CD4-positive, alpha-beta T cell (primary cell): ENCODE results near the gene RAD50. TPM values are rescaled to one million over a fixed set of nuclear protein-coding genes. Genes with fewer than 3 reads are reported as not detected.

Source experiments
- ATAC-seq: fragments of 200-7000 bp; cut with Tn5 transposase; one replicate; pipeline ENCODE4 v1.10.0; 2022; ENCODE audit warnings: mild to moderate bottlenecking; ENCODE audit not compliant: poor library complexity
- CTCF ChIA-PET: fragments of 350-600 bp; sonication (Branson Sonifier 250); formaldehyde crosslinking; loops from one replicate; lab custom pipeline; 2021; ENCODE audit warnings: antibody characterized with exemption, inconsistent platforms; lab: Charles Lee
- POLR2A ChIA-PET: fragments of 350-600 bp; sonication (Branson Sonifier 250); formaldehyde crosslinking; loops from one replicate; lab custom pipeline; 2021; ENCODE audit warnings: antibody characterized with exemption, inconsistent platforms; lab: Charles Lee
- DNase-seq, 14 experiments: peaks; one replicate each; pipeline ENCODE4 v3.0.0-alpha.2; 2013 to 2020; ENCODE audit warnings: mixed read lengths in 2 of 14
- H3K27ac ChIP-seq, 2 donors: one replicate each; pipeline versions ENCODE4 v1.5.1 to v1.7.0; 2013; ENCODE audit warnings: low read length in 2 of 2, low read depth in 1 of 2, mild to moderate bottlenecking in 1 of 2
- H3K27me3 ChIP-seq, 2 experiments: 1 replicate in 1 of 2; 2 replicates in 1 of 2; pipeline versions ENCODE4 v1.6.1 to v1.7.0; 2013; ENCODE audit warnings: low read length in 2 of 2, control low read depth in 1 of 2, mild to moderate bottlenecking in 1 of 2, moderate library complexity in 1 of 2; ENCODE audit not compliant: insufficient read depth in 2 of 2, control insufficient read depth in 1 of 2
- H3K36me3 ChIP-seq: one replicate; pipeline ENCODE4 v1.6.1; 2013; ENCODE audit warnings: low read length, control low read depth; ENCODE audit not compliant: insufficient read depth
- H3K4me1 ChIP-seq: one replicate; pipeline ENCODE4 v1.6.1; 2013; ENCODE audit warnings: low read length, control low read depth; ENCODE audit not compliant: insufficient read depth
- H3K4me3 ChIP-seq: one replicate; pipeline ENCODE4 v1.5.1; 2013; ENCODE audit warnings: mild to moderate bottlenecking, low read length, moderate library complexity
- H3K9me3 ChIP-seq, 2 experiments: 1 replicate in 1 of 2; 2 replicates in 1 of 2; pipeline versions ENCODE4 v1.6.1 to v1.7.0; 2013; ENCODE audit warnings: low read length in 2 of 2, mild to moderate bottlenecking in 2 of 2, control low read depth in 1 of 2, moderate library complexity in 1 of 2; ENCODE audit not compliant: control insufficient read depth in 1 of 2, insufficient read depth in 1 of 2
- H3K27ac Mint-ChIP-seq: one replicate; pipeline ENCODE4 v1.8.0; 2020; ENCODE audit warnings: mixed read lengths
- H3K27me3 Mint-ChIP-seq: one replicate; pipeline ENCODE4 v1.8.0; 2021; ENCODE audit warnings: mixed read lengths
- H3K36me3 Mint-ChIP-seq: one replicate; pipeline ENCODE4 v1.8.0; 2021; ENCODE audit warnings: low read depth, mixed read lengths
- H3K4me1 Mint-ChIP-seq: one replicate; pipeline ENCODE4 v1.8.0; 2021; ENCODE audit warnings: low read depth, mixed read lengths
- H3K4me3 Mint-ChIP-seq: one replicate; pipeline ENCODE4 v1.8.0; 2020; ENCODE audit warnings: mild to moderate bottlenecking, mixed read lengths
- H3K9me3 Mint-ChIP-seq: one replicate; pipeline ENCODE4 v1.8.0; 2020; ENCODE audit warnings: mixed read lengths
- intact Hi-C, 2 experiments: fragments of 100-400 bp; cut with DNase I in 1 of 2; cut with micrococcal nuclease in 1 of 2; formaldehyde crosslinking; loops; one replicate each; pipeline versions ENCODE4 v1.15.1 to v1.9.0; 2023 to 2025; cut with DNase I, micrococcal nuclease
- total RNA-seq, 174 experiments: library from RNA in 2 of 174; stranded (reverse) in 2 of 174; gene quantifications; one replicate each; pipeline ENCODE4 v1.2.3 and lab custom pipeline; 2021 to 2026
- TF ChIP-seq, protein P1 (sequence below): fragments of 200-600 bp; IDR thresholded peaks from one replicate; pipeline ENCODE4 v1.8.0; 2022; ENCODE audit warnings: antibody characterized with exemption, mild to moderate bottlenecking

RAD50 gene
- total RNA-seq, 2 experiments from 2014 or later: 12.7 to 13.4 TPM

- Mint-ChIP-seq H3K27ac (no peak overlapping the region), H3K36me3 (no peaks in the 10 kb centered on the region), H3K4me1 (no peaks in the 10 kb centered on the region), H3K9me3 (no peaks in the 10 kb centered on the region), H3K27me3 (no peaks in the 10 kb centered on the region), H3K4me3 (no peak overlapping the region)
- TF ChIP-seq, protein P1, sequence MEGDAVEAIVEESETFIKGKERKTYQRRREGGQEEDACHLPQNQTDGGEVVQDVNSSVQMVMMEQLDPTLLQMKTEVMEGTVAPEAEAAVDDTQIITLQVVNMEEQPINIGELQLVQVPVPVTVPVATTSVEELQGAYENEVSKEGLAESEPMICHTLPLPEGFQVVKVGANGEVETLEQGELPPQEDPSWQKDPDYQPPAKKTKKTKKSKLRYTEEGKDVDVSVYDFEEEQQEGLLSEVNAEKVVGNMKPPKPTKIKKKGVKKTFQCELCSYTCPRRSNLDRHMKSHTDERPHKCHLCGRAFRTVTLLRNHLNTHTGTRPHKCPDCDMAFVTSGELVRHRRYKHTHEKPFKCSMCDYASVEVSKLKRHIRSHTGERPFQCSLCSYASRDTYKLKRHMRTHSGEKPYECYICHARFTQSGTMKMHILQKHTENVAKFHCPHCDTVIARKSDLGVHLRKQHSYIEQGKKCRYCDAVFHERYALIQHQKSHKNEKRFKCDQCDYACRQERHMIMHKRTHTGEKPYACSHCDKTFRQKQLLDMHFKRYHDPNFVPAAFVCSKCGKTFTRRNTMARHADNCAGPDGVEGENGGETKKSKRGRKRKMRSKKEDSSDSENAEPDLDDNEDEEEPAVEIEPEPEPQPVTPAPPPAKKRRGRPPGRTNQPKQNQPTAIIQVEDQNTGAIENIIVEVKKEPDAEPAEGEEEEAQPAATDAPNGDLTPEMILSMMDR: no peak
- Histone ChIP-seq H3K27ac (no peak overlapping the region), H3K9me3 (no peaks in the 10 kb centered on the region), H3K4me1 (peaks cover 4% of the 10 kb centered on the region), H3K36me3 (no peaks in the 10 kb centered on the region), H3K4me3 (no peak overlapping the region), H3K27me3 (no peaks in the 10 kb centered on the region)
- intact Hi-C loops: no loop called here
- CTCF ChIA-PET: no interaction called here
- no peak for DNase-seq
- no peak for ATAC-seq
- POLR2A ChIA-PET: no interaction called here
Observed at GRCh38 chr5:132675936-132676689, 119.3 kb downstream of the RAD50 start.

DNA sequence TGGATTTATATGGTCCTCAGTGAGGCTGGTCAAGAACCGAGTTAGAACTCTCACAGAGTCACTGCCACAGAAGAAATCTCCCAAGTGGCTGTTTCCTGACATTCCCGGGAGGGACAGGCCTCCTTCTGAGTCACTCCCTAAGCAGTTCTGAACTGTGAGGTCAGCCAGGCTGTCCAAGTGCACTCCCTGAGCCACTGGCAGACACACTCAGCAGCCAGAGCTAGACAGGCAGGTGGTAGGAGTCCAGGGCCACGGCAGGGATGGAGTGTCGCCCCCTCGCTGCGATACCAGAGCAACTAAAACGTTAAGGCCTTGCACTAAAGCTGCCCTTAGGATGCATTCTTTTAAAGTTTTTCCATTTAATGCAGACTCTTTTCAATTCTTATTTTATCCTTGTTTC is 120.4 kb downstream of the RAD50 start:
- DNase-seq: no peak
- Mint-ChIP-seq H3K9me3 (no peaks in the 10 kb centered on the region), H3K36me3 (no peaks in the 10 kb centered on the region), H3K4me1 (no peaks in the 10 kb centered on the region), H3K27ac (no peak overlapping the region), H3K4me3 (no peak overlapping the region), H3K27me3 (no peaks in the 10 kb centered on the region)
- TF ChIP-seq, protein P1: no peak
- H3K4me3 ChIP-seq: no peak overlapping the region
- POLR2A ChIA-PET: no interaction called here
- intact Hi-C loops: no loop called here
- CTCF ChIA-PET: no interaction called here
- H3K36me3 ChIP-seq: no peaks in the 10 kb centered on the region
- no peaks in the 10 kb centered on the region for H3K9me3 ChIP-seq
- H3K4me1 ChIP-seq: peaks cover 4% of the 10 kb centered on the region
- H3K27ac ChIP-seq: no peak overlapping the region
- ATAC-seq: no peak
- H3K27me3 ChIP-seq: no peaks in the 10 kb centered on the region

DNA sequence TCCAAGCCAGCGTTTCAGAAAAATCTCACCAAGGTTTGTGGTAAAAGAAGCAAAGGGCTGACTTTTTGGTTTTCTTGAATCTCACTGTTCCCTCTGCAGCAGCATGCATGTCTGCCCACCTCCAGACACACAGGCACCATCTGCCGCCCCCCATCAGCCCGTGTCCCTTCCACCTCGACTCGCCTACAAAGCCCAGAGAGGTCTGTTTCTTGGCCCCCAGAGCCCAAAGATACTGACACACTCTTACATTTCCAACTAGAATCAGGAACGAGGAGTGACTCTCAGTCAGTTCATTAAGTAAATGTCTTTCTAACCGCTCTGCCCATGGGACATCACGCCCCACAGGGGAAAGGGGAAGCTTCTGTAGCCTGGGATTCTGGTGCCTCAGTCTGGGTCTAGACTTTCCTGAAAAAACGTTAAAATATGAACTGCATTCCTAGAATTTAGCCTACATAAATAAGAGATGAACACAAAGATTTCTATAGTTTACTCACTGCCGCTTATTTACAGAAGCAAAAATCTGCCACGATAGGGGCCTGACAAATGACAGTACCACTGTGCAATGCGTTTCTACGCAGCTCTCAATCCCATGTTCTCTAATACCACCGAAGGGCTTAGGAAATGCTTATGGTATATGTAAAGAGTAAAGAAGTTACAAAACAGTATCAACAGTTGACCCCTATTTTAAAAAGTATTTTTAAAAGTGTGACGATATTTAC is 121.1 kb downstream of the RAD50 start:
- Mint-ChIP-seq H3K4me1 (no peaks in the 10 kb centered on the region), H3K4me3 (no peak overlapping the region), H3K27me3 (no peaks in the 10 kb centered on the region), H3K27ac (no peak overlapping the region), H3K9me3 (no peaks in the 10 kb centered on the region), H3K36me3 (no peaks in the 10 kb centered on the region)
- intact Hi-C loops: no loop called here
- no peak for DNase-seq
- Histone ChIP-seq H3K4me3 (no peak overlapping the region), H3K9me3 (no peaks in the 10 kb centered on the region), H3K36me3 (no peaks in the 10 kb centered on the region), H3K27me3 (no peaks in the 10 kb centered on the region), H3K27ac (no peak overlapping the region), H3K4me1 (peaks cover 4% of the 10 kb centered on the region)
- CTCF ChIA-PET: no interaction called here
- TF ChIP-seq, protein P1: no peak
- POLR2A ChIA-PET: no interaction called here
- no peak for ATAC-seq
